HepG2 (cell line): ENCODE measurements around the gene JAGN1. TPM values are rescaled to one million over a fixed set of nuclear protein-coding genes. Genes with fewer than 3 reads are reported as not detected.

Source experiments
- CBX2 ChIP-seq, 2 experiments: fragments of 200-600 bp in 1 of 2; sonication (generic); formaldehyde crosslinking in 1 of 2; IDR thresholded peaks; 2 replicates each; pipeline versions ENCODE4 v1.7.0 to v1.8.1; 2018 to 2022; ENCODE audit warnings: low read depth in 2 of 2, low read length in 1 of 2, mild to moderate bottlenecking in 1 of 2, missing genetic modification reagents in 1 of 2
- CREB1 ChIP-seq, 2 experiments: fragments of 450-650 bp in 1 of 2; IDR thresholded peaks; 2 replicates each; pipeline ENCODE4 v1.6.1; 2016 to 2017; ENCODE audit warnings: control low read depth in 1 of 2, mild to moderate bottlenecking in 1 of 2, missing compliant biosample characterization in 1 of 2, missing genetic modification characterization in 1 of 2
- CTCF ChIP-seq: sonication (generic); formaldehyde crosslinking; IDR thresholded peaks from 2 replicates; pipeline ENCODE4 v1.5.0; 2020; ENCODE audit warnings: mild to moderate bottlenecking, missing genetic modification reagents, moderate library complexity
- ETV5 ChIP-seq: IDR thresholded peaks from 2 replicates; pipeline ENCODE4 v1.6.1; 2018; ENCODE audit warnings: missing biosample characterization, missing genetic modification reagents, inconsistent platforms, borderline replicate concordance
- FOXC1 ChIP-seq: sonication (generic); formaldehyde crosslinking; IDR thresholded peaks from 2 replicates; pipeline ENCODE4 v1.8.0; 2022; ENCODE audit warnings: mild to moderate bottlenecking, missing genetic modification reagents, borderline replicate concordance
- FOXP4 ChIP-seq: sonication (generic); formaldehyde crosslinking; IDR thresholded peaks from 2 replicates; pipeline ENCODE4 v1.4.0; 2020; ENCODE audit warnings: missing genetic modification reagents
- HMGXB4 ChIP-seq, 2 experiments: sonication (generic) in 1 of 2; formaldehyde crosslinking in 1 of 2; IDR thresholded peaks; 2 replicates each; pipeline versions ENCODE4 v1.4.0 to v1.6.1; 2018 to 2020; ENCODE audit warnings: missing genetic modification reagents in 2 of 2, borderline replicate concordance in 1 of 2, low read depth in 1 of 2, mild to moderate bottlenecking in 1 of 2, missing biosample characterization in 1 of 2
- IKZF4 ChIP-seq: sonication (generic); formaldehyde crosslinking; IDR thresholded peaks from 2 replicates; pipeline ENCODE4 v1.5.1; 2020; ENCODE audit warnings: borderline replicate concordance, mild to moderate bottlenecking, low read depth, missing genetic modification reagents; ENCODE audit errors: not compliant biosample characterization
- MAZ ChIP-seq, 2 experiments: sonication (generic) in 1 of 2; formaldehyde crosslinking in 1 of 2; IDR thresholded peaks; 2 replicates each; pipeline versions ENCODE4 v1.5.0 to v1.6.1; 2012 to 2020; ENCODE audit warnings: low read depth in 2 of 2, mild to moderate bottlenecking in 2 of 2, borderline replicate concordance in 1 of 2, improper control_type of control experiment in 1 of 2, low read length in 1 of 2, missing genetic modification reagents in 1 of 2, moderate library complexity in 1 of 2
- MED1 ChIP-seq: sonication (generic); formaldehyde crosslinking; IDR thresholded peaks from 2 replicates; pipeline ENCODE4 v1.4.0; 2020; ENCODE audit warnings: missing genetic modification reagents
- MED8 ChIP-seq: sonication (generic); formaldehyde crosslinking; IDR thresholded peaks from 2 replicates; pipeline ENCODE4 v1.8.1; 2023; ENCODE audit warnings: mild to moderate bottlenecking, missing genetic modification reagents; ENCODE audit not compliant: insufficient replicate concordance
- NFE2L2 ChIP-seq: fragments of 150-350 bp; IDR thresholded peaks from 2 replicates; pipeline ENCODE4 v1.6.1; 2014; ENCODE audit warnings: low read length
- NFIB ChIP-seq: sonication (generic); formaldehyde crosslinking; IDR thresholded peaks from 2 replicates; pipeline ENCODE4 v1.9.0; 2021; ENCODE audit warnings: missing genetic modification reagents, mild to moderate bottlenecking, borderline replicate concordance
- SAP130 ChIP-seq: IDR thresholded peaks from 2 replicates; pipeline ENCODE4 v1.6.1; 2016; ENCODE audit warnings: low read depth
- TAF1 ChIP-seq: sonication (generic); formaldehyde crosslinking; IDR thresholded peaks from 2 replicates; pipeline ENCODE4 v1.4.0; 2020; ENCODE audit warnings: missing genetic modification reagents
- TARDBP ChIP-seq: sonication (generic); formaldehyde crosslinking; IDR thresholded peaks from 2 replicates; pipeline ENCODE4 v1.8.0; 2022; ENCODE audit warnings: mild to moderate bottlenecking, missing genetic modification reagents
- TBL1XR1 ChIP-seq: fragments of 150-350 bp; IDR thresholded peaks from 2 replicates; pipeline ENCODE4 v1.6.1; 2014; ENCODE audit warnings: borderline replicate concordance, low read length; ENCODE audit not compliant: partially characterized antibody
- TBX2 ChIP-seq: sonication (generic); formaldehyde crosslinking; IDR thresholded peaks from 2 replicates; pipeline ENCODE4 v1.5.0; 2020; ENCODE audit warnings: missing genetic modification reagents, mild to moderate bottlenecking, borderline replicate concordance
- TOPORS ChIP-seq: sonication (generic); formaldehyde crosslinking; IDR thresholded peaks from 2 replicates; pipeline ENCODE4 v1.8.0; 2023; ENCODE audit warnings: mild to moderate bottlenecking, missing genetic modification reagents
- ZFY ChIP-seq: sonication (generic); formaldehyde crosslinking; IDR thresholded peaks from 2 replicates; pipeline ENCODE4 v1.4.0; 2020; ENCODE audit warnings: missing genetic modification reagents
- ZNF124 ChIP-seq: sonication (generic); formaldehyde crosslinking; IDR thresholded peaks from 2 replicates; pipeline ENCODE4 v1.4.0; 2020; ENCODE audit warnings: missing genetic modification reagents
- ZNF766 ChIP-seq: sonication (generic); formaldehyde crosslinking; IDR thresholded peaks from 2 replicates; pipeline ENCODE4 v1.5.0; 2020; ENCODE audit warnings: missing genetic modification reagents, borderline replicate concordance
- polyA plus RNA-seq, 8 experiments: library from polyadenylated mRNA; depleted of rRNA in 3 of 8; stranded (reverse) in 7 of 8; unstranded in 1 of 8; fragments of >200 nt; fragmentation: Illumina TruSeq in 4 of 8; extraction: Trizol in 4 of 8; gene quantifications; 2 replicates each; pipeline versions ENCODE4 v1.2.1 to v1.2.3, GENCODE V29; 2011 to 2016; ENCODE audit warnings: low read depth in 4 of 8, missing spikeins in 1 of 8, mixed read lengths in 1 of 8; ENCODE audit not compliant: insufficient read depth in 1 of 8
- total RNA-seq, 5 experiments: library from RNA; depleted of rRNA; stranded (reverse); fragments of >200 nt; fragmentation: Illumina TruSeq; extraction: Trizol; gene quantifications; 2 replicates each; pipeline ENCODE4 v1.2.3, GENCODE V29; 2016; ENCODE audit warnings: low read depth in 1 of 5

The JAGN1 gene
- total and polyA plus RNA-seq, 2 of the 13 experiments (the other 11 are each of a cell fraction or from before 2014, with no cell fraction given), result 49.9 to 50.9 TPM

- TF ChIP-seq HMGXB4 (CRISPR knock-in tag; IDR thresholded peaks at IDR 0.05; ENCODE audit: borderline replicate concordance in 1 of 2, low read depth in 1 of 2), result peak in 1 of 2 experiments; percentile 42; a peak in 2 of 4 replicates
- no peak for TF ChIP-seq CREB1 (IDR thresholded peaks at IDR 0.05)
- 0 out of 2 replicates have a peak, but pooled peaks have one; percentile 21 for TF ChIP-seq CREB1 (CRISPR knock-in tag; IDR thresholded peaks at IDR 0.05)
- no peak for TF ChIP-seq MAZ (IDR thresholded peaks at IDR 0.05; ENCODE audit: borderline replicate concordance, low read depth, low read length)
- peak; percentile 57; the same call in 1 of the 2 replicates for TF ChIP-seq MAZ (CRISPR knock-in tag; IDR thresholded peaks at IDR 0.05; ENCODE audit: low read depth)
- TF ChIP-seq NFE2L2, result no peak
- TF ChIP-seq SAP130, result peak; percentile 30; the same call in 1 of the 2 replicates
- peak; percentile 42 for TF ChIP-seq MED8 (CRISPR knock-in tag)
- no peak for TF ChIP-seq MED1 (CRISPR knock-in tag)
- TF ChIP-seq IKZF4 (CRISPR knock-in tag), result no peak
- peak; percentile 48; the same call in 1 of the 2 replicates for TF ChIP-seq FOXC1 (CRISPR knock-in tag)
- no peak for TF ChIP-seq CBX2 (IDR thresholded peaks at IDR 0.05; ENCODE audit: low read depth, low read length)
- no peak for TF ChIP-seq CBX2 (CRISPR knock-in tag; IDR thresholded peaks at IDR 0.05; ENCODE audit: low read depth)
- TF ChIP-seq ZNF124 (CRISPR knock-in tag), result no peak
- peak; percentile 26; the same call in 1 of the 2 replicates for TF ChIP-seq ETV5 (CRISPR knock-in tag)
- peak; percentile 56; the same call in 1 of the 2 replicates for TF ChIP-seq TARDBP (CRISPR knock-in tag)
- TF ChIP-seq ZFY (CRISPR knock-in tag), result peak; percentile 78
- TF ChIP-seq TOPORS, result no peak
- TF ChIP-seq CTCF, result 0 out of 2 replicates have a peak, but pooled peaks have one; percentile 7
- TF ChIP-seq TBX2 (CRISPR knock-in tag), result peak; percentile 19; the same call in 1 of the 2 replicates
- 0 out of 2 replicates have a peak, but pooled peaks have one; percentile 53 for TF ChIP-seq NFIB (CRISPR knock-in tag)
- TF ChIP-seq FOXP4 (CRISPR knock-in tag), result peak; percentile 27; the same call in 1 of the 2 replicates
- TF ChIP-seq TBL1XR1, result no peak
- TF ChIP-seq TAF1 (CRISPR knock-in tag), result peak; percentile 41; the same call in 1 of the 2 replicates
- no peak for TF ChIP-seq ZNF766 (CRISPR knock-in tag)
Measured at GRCh38 chr3:9864200-9864927, 26.0 kb upstream of the JAGN1 start (continued).
